Colon (tissue), 2 donors: ENCODE measurements around the gene CTIF.

Source experiments
- FAIRE-seq: peaks from 2 replicates; lab custom pipeline; 2012; peaks lifted over from hg19 to GRCh38; lab: Jason Lieb, UNC
- donor health status: control.
- donor health status: control.

The CTIF gene

GRCh38 chr18:48682768-48683167 is 143.9 kb downstream of the CTIF start:
- no peak for FAIRE-seq

- no peak for FAIRE-seq
Measured at GRCh38 chr18:48683197-48683596, 144.4 kb downstream of the CTIF start.

GRCh38 chr18:48683661-48684060 is 144.8 kb downstream of the CTIF start:
- no peak for FAIRE-seq

GRCh38 chr18:48687346-48688042 is 148.7 kb downstream of the CTIF start:
- no peak for FAIRE-seq

GRCh38 chr18:48688961-48689360 is 150.1 kb downstream of the CTIF start:
- no peak for FAIRE-seq

GRCh38 chr18:48689548-48689947 is 150.7 kb downstream of the CTIF start:
- no peak for FAIRE-seq

- FAIRE-seq, result no peak
Measured at GRCh38 chr18:48690494-48690893, 151.7 kb downstream of the CTIF start.

GRCh38 chr18:48693006-48693405 is 154.2 kb downstream of the CTIF start:
- no peak for FAIRE-seq

GRCh38 chr18:48693625-48694262 is 154.9 kb downstream of the CTIF start:
- no peak for FAIRE-seq

- no peak for FAIRE-seq
Measured at GRCh38 chr18:48694295-48694694, 155.5 kb downstream of the CTIF start.

GRCh38 chr18:48695671-48696070 is 156.8 kb downstream of the CTIF start:
- FAIRE-seq, result no peak

GRCh38 chr18:48696218-48696617 is 157.4 kb downstream of the CTIF start:
- no peak for FAIRE-seq

GRCh38 chr18:48697441-48697840 is 158.6 kb downstream of the CTIF start:
- no peak for FAIRE-seq

- FAIRE-seq, result no peak
Measured at GRCh38 chr18:48698707-48699106, 159.9 kb downstream of the CTIF start.

GRCh38 chr18:48699761-48700160 is 160.9 kb downstream of the CTIF start:
- no peak for FAIRE-seq

- FAIRE-seq, result no peak
Measured at GRCh38 chr18:48700446-48700845, 161.6 kb downstream of the CTIF start.

- FAIRE-seq, result no peak
Measured at GRCh38 chr18:48702346-48703027, 163.7 kb downstream of the CTIF start.

- no peak for FAIRE-seq
Measured at GRCh38 chr18:48703028-48703386, 164.2 kb downstream of the CTIF start.

GRCh38 chr18:48703418-48703817 is 164.6 kb downstream of the CTIF start:
- FAIRE-seq, result no peak

GRCh38 chr18:48705043-48705442 is 166.2 kb downstream of the CTIF start:
- FAIRE-seq, result no peak

GRCh38 chr18:48705531-48705930 is 166.7 kb downstream of the CTIF start:
- no peak for FAIRE-seq

- FAIRE-seq, result no peak
Measured at GRCh38 chr18:48706731-48707130, 167.9 kb downstream of the CTIF start.

GRCh38 chr18:48707636-48708296 is 168.9 kb downstream of the CTIF start:
- no peak for FAIRE-seq
